ENCODE results near the gene SLC29A4. TPM values are rescaled to one million over a fixed set of nuclear protein-coding genes. Genes with fewer than 3 reads are reported as not detected.

Gene SLC29A4
- polyA plus RNA-seq, 3 donors: 0.21 to 0.29 (median 0.26) TPM

GRCh38 chr7:5320391-5320790, 37.6 kb downstream of the SLC29A4 start:
- no peak overlapping the region for H3K9ac ChIP-seq (ENCODE audit: insufficient read depth, low read length, poor library complexity, severe bottlenecking)
- peaks cover 51% of the 10 kb centered on the region for H4K20me1 ChIP-seq (ENCODE audit: insufficient read depth, low read length)
- H3K36me3 ChIP-seq (replicated peaks in 1 of 2; ENCODE audit: control insufficient read depth in 1 of 2, insufficient read depth in 2 of 2, low read length in 2 of 2): peaks cover 75 to 95% of the 10 kb centered on the region in 2 donors
- H3K4me3 ChIP-seq (replicated peaks in 1 of 3; ENCODE audit: low read depth in 2 of 3, low read length in 3 of 3): no peak overlapping the region
- Mint-ChIP-seq H3K4me1 (no peaks in the 10 kb centered on the region), H3K27me3 (ENCODE audit: low read depth in 3 of 3) (no peaks in the 10 kb centered on the region), H3K4me3 (no peak overlapping the region), H3K9me3 (peaks cover 5 to 23% (median 11%) of the 10 kb centered on the region in 7 donors), H3K27ac (peak overlapping the region in 1 of 7 donors; percentile 55), H3K36me3 (peaks cover 74 to 99% of the 10 kb centered on the region in 2 donors)
- no peak overlapping the region for H3K4me2 ChIP-seq (replicated peaks; ENCODE audit: extremely low read depth, low read length, poor library complexity, severe bottlenecking)
- no peaks in the 10 kb centered on the region for H3K4me1 ChIP-seq (ENCODE audit: control insufficient read depth in 1 of 2, insufficient read depth in 2 of 2, low read length in 2 of 2)
- 100% methylated on average over 6 of the region's 13 CpGs for WGBS (ENCODE audit: insufficient coverage)
- H3K27me3 ChIP-seq (ENCODE audit: control insufficient read depth in 2 of 2, insufficient read depth in 2 of 2, low read length in 2 of 2): no peaks in the 10 kb centered on the region
- no peak overlapping the region for H3K27ac ChIP-seq (ENCODE audit: low read depth in 1 of 2, low read length in 2 of 2)
- intact Hi-C loops (cut with micrococcal nuclease): no loop called here
- peaks cover 0 to 5% of the 10 kb centered on the region in 2 donors for H3K9me3 ChIP-seq (replicated peaks in 1 of 2; ENCODE audit: control insufficient read depth in 1 of 2, insufficient read depth in 1 of 2, low read length in 2 of 2)
- peaks cover 4% of the 10 kb centered on the region for H3K79me2 ChIP-seq (ENCODE audit: insufficient read depth, low read length)
- no peak for DNase-seq
- H2AFZ ChIP-seq (ENCODE audit: insufficient read depth, low read depth, low read length, poor library complexity, severe bottlenecking): no peak overlapping the region
- no peak for TF ChIP-seq CTCF (IDR thresholded peaks at IDR 0.05)

- Histone ChIP-seq H3K4me2 (replicated peaks; ENCODE audit: extremely low read depth, low read length, poor library complexity, severe bottlenecking) (no peak overlapping the region), H4K20me1 (ENCODE audit: insufficient read depth, low read length) (peaks cover 50% of the 10 kb centered on the region), H3K9me3 (replicated peaks in 1 of 2; ENCODE audit: control insufficient read depth in 1 of 2, insufficient read depth in 1 of 2, low read length in 2 of 2) (peaks cover 0 to 5% of the 10 kb centered on the region in 2 donors), H3K4me3 (replicated peaks in 1 of 3; ENCODE audit: low read depth in 2 of 3, low read length in 3 of 3) (no peak overlapping the region), H3K27ac (ENCODE audit: low read depth in 1 of 2, low read length in 2 of 2) (no peak overlapping the region), H2AFZ (ENCODE audit: insufficient read depth, low read depth, low read length, poor library complexity, severe bottlenecking) (no peak overlapping the region), H3K79me2 (ENCODE audit: insufficient read depth, low read length) (peaks cover 8% of the 10 kb centered on the region), H3K9ac (ENCODE audit: insufficient read depth, low read length, poor library complexity, severe bottlenecking) (no peak overlapping the region), H3K36me3 (replicated peaks in 1 of 2; ENCODE audit: control insufficient read depth in 1 of 2, insufficient read depth in 2 of 2, low read length in 2 of 2) (peaks cover 74 to 95% of the 10 kb centered on the region in 2 donors), H3K27me3 (ENCODE audit: control insufficient read depth in 2 of 2, insufficient read depth in 2 of 2, low read length in 2 of 2) (no peaks in the 10 kb centered on the region), H3K4me1 (ENCODE audit: control insufficient read depth in 1 of 2, insufficient read depth in 2 of 2, low read length in 2 of 2) (no peaks in the 10 kb centered on the region)
- Mint-ChIP-seq H3K27me3 (ENCODE audit: low read depth in 3 of 3) (no peaks in the 10 kb centered on the region), H3K36me3 (peaks cover 72 to 99% of the 10 kb centered on the region in 2 donors), H3K27ac (peak overlapping the region in 2 of 7 donors; percentile 45 to 55), H3K9me3 (peaks cover 5 to 23% (median 11%) of the 10 kb centered on the region in 7 donors), H3K4me3 (no peak overlapping the region), H3K4me1 (no peaks in the 10 kb centered on the region)
- DNase-seq: no peak
- 97% methylated on average over 23 of the region's 33 CpGs for WGBS (ENCODE audit: insufficient coverage)
- TF ChIP-seq CTCF (IDR thresholded peaks at IDR 0.05): no peak
- intact Hi-C loops (cut with micrococcal nuclease): no loop called here
Observed at GRCh38 chr7:5320802-5321396, 38.2 kb downstream of the SLC29A4 start.
